Transverse colon (tissue), 4 donors: ENCODE data around the gene COQ3. TPM values are rescaled to one million over a fixed set of nuclear protein-coding genes. Genes with fewer than 3 reads are reported as not detected.

Experiments used
- DNase-seq: peaks from one replicate; pipeline ENCODE4 v3.0.0-alpha.2; 2019
- H3K27ac ChIP-seq, 4 donors: fragments of 200-600 bp; sonication (generic); 2 replicates each; pipeline ENCODE4 v1.5.1; 2016 to 2018; ENCODE audit warnings: inconsistent platforms in 4 of 4
- H3K27me3 ChIP-seq: fragments of 200-600 bp; sonication (generic); 2 replicates; pipeline ENCODE4 v1.5.1; 2017; ENCODE audit warnings: inconsistent platforms
- H3K36me3 ChIP-seq, 4 donors: fragments of 200-600 bp; sonication (generic); 2 replicates each; pipeline ENCODE4 v1.5.1; 2017 to 2019; ENCODE audit warnings: inconsistent platforms in 4 of 4
- H3K4me1 ChIP-seq, 4 donors: fragments of 200-600 bp; sonication (generic); 2 replicates each; pipeline ENCODE4 v1.5.1; 2017 to 2020; ENCODE audit warnings: inconsistent platforms in 4 of 4
- H3K4me3 ChIP-seq, 4 donors: fragments of 200-600 bp; sonication (generic); 1 replicate in 1 of 4; 2 replicates in 3 of 4; pipeline versions ENCODE4 v1.5.1 to v1.6.1; 2017 to 2019; ENCODE audit warnings: inconsistent platforms in 4 of 4
- H3K9me3 ChIP-seq, 2 donors: fragments of 200-600 bp; sonication (generic); 2 replicates each; pipeline ENCODE4 v1.5.1; 2017 to 2019; ENCODE audit warnings: inconsistent platforms in 2 of 2
- CTCF ChIP-seq, 5 experiments: fragments of 200-600 bp in 3 of 5; fragments of 450-650 bp in 2 of 5; sonication (generic) in 3 of 5; IDR thresholded peaks; 1 replicate in 2 of 5; 2 replicates in 3 of 5; pipeline ENCODE4 v1.5.1; 2016 to 2017; ENCODE audit warnings: antibody characterized with exemption in 5 of 5, inconsistent platforms in 3 of 5, mild to moderate bottlenecking in 2 of 5, moderate library complexity in 1 of 5
- EP300 ChIP-seq: sonication (generic); formaldehyde crosslinking; IDR thresholded peaks from one replicate; pipeline ENCODE4 v1.6.1; 2017; ENCODE audit warnings: antibody characterized with exemption, low read depth
- POLR2A ChIP-seq: fragments of 450-650 bp; IDR thresholded peaks from one replicate; pipeline ENCODE4 v1.6.1; 2016; ENCODE audit warnings: antibody characterized with exemption, mild to moderate bottlenecking, moderate library complexity
- POLR2AphosphoS5 ChIP-seq, 3 donors: sonication (generic); formaldehyde crosslinking; IDR thresholded peaks; one replicate each; pipeline ENCODE4 v1.6.1; 2016; ENCODE audit warnings: antibody characterized with exemption in 3 of 3
- WGBS, 2 donors: methylation state at CpG; one replicate each; pipeline ENCODE4 v1.1.5; 2018; ENCODE audit warnings: low coverage in 1 of 2; 5-methylcytosine and 5-hydroxymethylcytosine counted together
- in situ Hi-C, 4 donors: fragments of 200-750 bp; cut with MboI; loops; one replicate each; pipeline versions ENCODE4 v1.15.0 to v1.15.1; 2017; ENCODE audit warnings: low sequenced_read_pairs in 3 of 4, low pct_ligation_motif_present in 1 of 4, low pct_unique_long_range_greater_than_20kb in 1 of 4
- intact Hi-C: fragments of 100-400 bp; cut with DNase I; formaldehyde crosslinking; loops from one replicate; pipeline ENCODE4 v1.15.1; 2023; ENCODE audit warnings: low total_unique reads
- total RNA-seq, 4 donors: library from RNA; depleted of rRNA; stranded (reverse); fragments of >200 nt; gene quantifications; one replicate each; pipeline ENCODE4 v1.1.0, GENCODE V29; 2016

The COQ3 gene
- total RNA-seq, 4 donors from 2014 or later = 4.9 to 5.1 TPM; not detected in 2

- Histone ChIP-seq H3K4me1 (peaks cover 3 to 70% (median 19%) of the 10 kb centered on the region in 4 donors), H3K36me3 (peaks cover 0 to 18% (median 2%) of the 10 kb centered on the region in 4 donors), H3K27me3 (no peaks in the 10 kb centered on the region), H3K27ac (no peak overlapping the region), H3K9me3 (no peaks in the 10 kb centered on the region), H3K4me3 (no peak overlapping the region)
- WGBS, 2 donors = 78 to 89% methylated on average over 2 of the region's 2 CpGs
- no peak for DNase-seq
- in situ Hi-C loops = no loop called here
- intact Hi-C loops = no loop called here
- no peak for TF ChIP-seq POLR2A
- no peak for TF ChIP-seq CTCF (IDR thresholded peaks at IDR 0.05)
- TF ChIP-seq POLR2AphosphoS5 (IDR thresholded peaks at IDR 0.05) = no peak
- TF ChIP-seq EP300 = no peak
Measured at GRCh38 chr6:99416226-99416625, 22.2 kb upstream of the COQ3 start.

- no peaks in the 10 kb centered on the region for H3K27me3 ChIP-seq
- TF ChIP-seq POLR2A (no peak), CTCF (IDR thresholded peaks at IDR 0.05) (no peak), EP300 (no peak), POLR2AphosphoS5 (IDR thresholded peaks at IDR 0.05) (no peak)
- DNase-seq = no peak
- in situ Hi-C loops = no loop called here
- no peaks in the 10 kb centered on the region for H3K9me3 ChIP-seq
- intact Hi-C loops = no loop called here
- no peak overlapping the region for H3K27ac ChIP-seq
- H3K4me3 ChIP-seq = no peak overlapping the region
- peaks cover 0 to 19% (median 2%) of the 10 kb centered on the region in 4 donors for H3K36me3 ChIP-seq
- peaks cover 0 to 63% (median 17%) of the 10 kb centered on the region in 4 donors for H3K4me1 ChIP-seq
Measured at GRCh38 chr6:99415446-99415845, 21.5 kb upstream of the COQ3 start.

- TF ChIP-seq CTCF (IDR thresholded peaks at IDR 0.05) (no peak), POLR2A (no peak), EP300 (no peak), POLR2AphosphoS5 (IDR thresholded peaks at IDR 0.05) (no peak)
- Histone ChIP-seq H3K4me1 (peaks cover 0 to 46% (median 13%) of the 10 kb centered on the region in 4 donors), H3K9me3 (no peaks in the 10 kb centered on the region), H3K27me3 (no peaks in the 10 kb centered on the region), H3K36me3 (peaks cover 0 to 41% (median 8%) of the 10 kb centered on the region in 4 donors), H3K27ac (no peak overlapping the region), H3K4me3 (no peak overlapping the region)
- in situ Hi-C loops (no loop called here), intact Hi-C loops (no loop called here)
- WGBS, 2 donors = 84 to 92% methylated on average over 1 of the region's 1 CpG
- no peak for DNase-seq
Measured at GRCh38 chr6:99412065-99412464, 18.1 kb upstream of the COQ3 start.

GRCh38 chr6:99409672-99410071 is 15.7 kb upstream of the COQ3 start:
- Histone ChIP-seq H3K27me3 (no peaks in the 10 kb centered on the region), H3K36me3 (peaks cover 0 to 65% (median 20%) of the 10 kb centered on the region in 4 donors), H3K4me3 (no peak overlapping the region), H3K9me3 (no peaks in the 10 kb centered on the region), H3K27ac (no peak overlapping the region), H3K4me1 (peaks cover 0 to 24% (median 3%) of the 10 kb centered on the region in 4 donors)
- DNase-seq = no peak
- intact Hi-C loops = no loop called here
- TF ChIP-seq EP300 (no peak), CTCF (IDR thresholded peaks at IDR 0.05) (no peak), POLR2A (no peak), POLR2AphosphoS5 (IDR thresholded peaks at IDR 0.05) (no peak)
- in situ Hi-C loops = no loop called here
